ENCODE results near the gene RPL3. TPM values are rescaled to one million over a fixed set of nuclear protein-coding genes. Genes with fewer than 3 reads are reported as not detected.

Gene RPL3
- total and polyA plus RNA-seq, 4 donors = 580 to 1,767 (median 1,184) TPM

DNA sequence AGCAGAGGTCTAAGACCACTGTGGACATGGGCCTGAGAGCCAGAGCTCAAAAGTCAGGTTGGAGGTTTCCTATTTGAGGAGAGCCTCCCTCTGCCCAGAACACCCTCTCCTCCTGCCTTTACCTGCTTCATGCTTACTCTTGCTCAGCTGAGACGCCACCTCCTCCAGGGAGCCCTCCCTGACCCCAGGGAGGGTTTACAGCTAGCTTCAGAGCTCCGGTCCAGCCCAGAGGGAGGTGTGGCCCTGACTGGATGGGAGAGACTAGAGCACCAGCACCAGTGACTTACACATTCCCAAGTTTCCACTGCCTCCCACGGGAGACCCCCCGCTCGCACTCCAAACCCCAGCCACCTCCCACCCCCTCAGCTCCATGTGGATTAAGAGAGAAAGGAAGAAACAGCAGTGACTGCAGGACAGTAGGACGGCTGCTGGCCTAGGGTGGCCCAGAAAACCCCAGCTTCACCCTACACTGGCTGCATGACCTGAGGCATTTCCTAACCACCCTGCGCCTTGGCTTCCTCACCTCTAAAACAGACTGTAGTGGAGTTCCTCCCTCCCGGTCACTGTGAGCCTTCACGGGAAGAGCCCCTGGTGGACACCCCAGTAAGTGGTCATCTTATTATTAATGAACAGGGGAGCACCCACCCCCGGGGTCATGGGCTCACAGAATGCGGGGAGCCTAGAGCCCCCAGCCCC lies 50.2 kb downstream of the RPL3 start:
- no peak overlapping the region for H3K9ac ChIP-seq (ENCODE audit: low read depth in 1 of 2, low read length in 2 of 2)
- no peaks in the 10 kb centered on the region for H3K27me3 ChIP-seq (ENCODE audit: control insufficient read depth in 4 of 4, insufficient read depth in 4 of 4, low read length in 3 of 4)
- 89% methylated on average over 11 of the region's 11 CpGs for WGBS
- H3K27ac ChIP-seq (ENCODE audit: low read depth in 1 of 2, low read length in 2 of 2) = no peak overlapping the region
- H3K4me1 ChIP-seq (ENCODE audit: control insufficient read depth in 4 of 4, insufficient read depth in 4 of 4, low read length in 3 of 4) = no peaks in the 10 kb centered on the region
- DNase-seq (ENCODE audit: low spot score) = no peak
- no peaks in the 10 kb centered on the region for H3K9me3 ChIP-seq (ENCODE audit: control insufficient read depth in 4 of 4, low read length in 3 of 4)
- H3K36me3 ChIP-seq (ENCODE audit: control insufficient read depth in 4 of 4, insufficient read depth in 3 of 4, low read depth in 1 of 4, low read length in 3 of 4) = no peaks in the 10 kb centered on the region
- TF ChIP-seq, protein P1, sequence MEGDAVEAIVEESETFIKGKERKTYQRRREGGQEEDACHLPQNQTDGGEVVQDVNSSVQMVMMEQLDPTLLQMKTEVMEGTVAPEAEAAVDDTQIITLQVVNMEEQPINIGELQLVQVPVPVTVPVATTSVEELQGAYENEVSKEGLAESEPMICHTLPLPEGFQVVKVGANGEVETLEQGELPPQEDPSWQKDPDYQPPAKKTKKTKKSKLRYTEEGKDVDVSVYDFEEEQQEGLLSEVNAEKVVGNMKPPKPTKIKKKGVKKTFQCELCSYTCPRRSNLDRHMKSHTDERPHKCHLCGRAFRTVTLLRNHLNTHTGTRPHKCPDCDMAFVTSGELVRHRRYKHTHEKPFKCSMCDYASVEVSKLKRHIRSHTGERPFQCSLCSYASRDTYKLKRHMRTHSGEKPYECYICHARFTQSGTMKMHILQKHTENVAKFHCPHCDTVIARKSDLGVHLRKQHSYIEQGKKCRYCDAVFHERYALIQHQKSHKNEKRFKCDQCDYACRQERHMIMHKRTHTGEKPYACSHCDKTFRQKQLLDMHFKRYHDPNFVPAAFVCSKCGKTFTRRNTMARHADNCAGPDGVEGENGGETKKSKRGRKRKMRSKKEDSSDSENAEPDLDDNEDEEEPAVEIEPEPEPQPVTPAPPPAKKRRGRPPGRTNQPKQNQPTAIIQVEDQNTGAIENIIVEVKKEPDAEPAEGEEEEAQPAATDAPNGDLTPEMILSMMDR (IDR thresholded peaks at IDR 0.05; ENCODE audit: low read depth, low read length, missing input control) = peak; percentile 4
- TF ChIP-seq HNF4G (IDR thresholded peaks at IDR 0.05) (no peak), HNF4A (conservative IDR thresholded peaks at IDR 0.05) (no peak), GABPA (IDR thresholded peaks at IDR 0.05 in 1 of 2, conservative IDR thresholded peaks at IDR 0.05 in 1 of 2) (no peak)
- H3K4me3 ChIP-seq (ENCODE audit: low read depth in 1 of 3, low read length in 3 of 3) = no peak overlapping the region

DNA sequence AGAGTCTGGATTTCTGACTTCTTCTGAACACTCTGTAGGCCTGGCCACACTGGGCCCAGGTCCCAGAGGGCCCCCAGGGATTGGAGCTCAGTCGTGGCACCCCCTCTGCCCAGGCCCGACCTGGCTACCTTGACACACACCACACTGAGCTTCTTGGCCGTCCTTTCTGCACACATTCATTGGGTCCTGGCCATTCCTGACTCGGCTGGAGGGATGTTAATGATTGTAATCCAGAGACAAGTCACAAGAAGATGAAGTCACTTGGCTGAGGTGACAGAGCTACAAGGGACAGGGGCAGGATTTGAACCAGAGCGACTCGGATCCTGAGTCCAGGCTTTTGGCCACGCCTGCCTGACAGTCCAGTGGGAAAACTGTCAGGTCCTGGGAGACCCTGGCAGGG lies 50.8 kb downstream of the RPL3 start:
- TF ChIP-seq FOXA1 (IDR thresholded peaks at IDR 0.05) (no peak), EGR1 (IDR thresholded peaks at IDR 0.05; ENCODE audit: low read depth in 2 of 2) (no peak), YY1 (IDR thresholded peaks at IDR 0.05) (no peak), RXRA (IDR thresholded peaks at IDR 0.05) (no peak), JUND (IDR thresholded peaks at IDR 0.05) (no peak), FOXA2 (IDR thresholded peaks at IDR 0.05) (no peak), HNF4G (IDR thresholded peaks at IDR 0.05) (no peak), RAD21 (IDR thresholded peaks at IDR 0.05) (no peak)
- TF ChIP-seq, protein P2, sequence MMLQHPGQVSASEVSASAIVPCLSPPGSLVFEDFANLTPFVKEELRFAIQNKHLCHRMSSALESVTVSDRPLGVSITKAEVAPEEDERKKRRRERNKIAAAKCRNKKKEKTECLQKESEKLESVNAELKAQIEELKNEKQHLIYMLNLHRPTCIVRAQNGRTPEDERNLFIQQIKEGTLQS (IDR thresholded peaks at IDR 0.05) = no peak
- TF ChIP-seq, protein P3, sequence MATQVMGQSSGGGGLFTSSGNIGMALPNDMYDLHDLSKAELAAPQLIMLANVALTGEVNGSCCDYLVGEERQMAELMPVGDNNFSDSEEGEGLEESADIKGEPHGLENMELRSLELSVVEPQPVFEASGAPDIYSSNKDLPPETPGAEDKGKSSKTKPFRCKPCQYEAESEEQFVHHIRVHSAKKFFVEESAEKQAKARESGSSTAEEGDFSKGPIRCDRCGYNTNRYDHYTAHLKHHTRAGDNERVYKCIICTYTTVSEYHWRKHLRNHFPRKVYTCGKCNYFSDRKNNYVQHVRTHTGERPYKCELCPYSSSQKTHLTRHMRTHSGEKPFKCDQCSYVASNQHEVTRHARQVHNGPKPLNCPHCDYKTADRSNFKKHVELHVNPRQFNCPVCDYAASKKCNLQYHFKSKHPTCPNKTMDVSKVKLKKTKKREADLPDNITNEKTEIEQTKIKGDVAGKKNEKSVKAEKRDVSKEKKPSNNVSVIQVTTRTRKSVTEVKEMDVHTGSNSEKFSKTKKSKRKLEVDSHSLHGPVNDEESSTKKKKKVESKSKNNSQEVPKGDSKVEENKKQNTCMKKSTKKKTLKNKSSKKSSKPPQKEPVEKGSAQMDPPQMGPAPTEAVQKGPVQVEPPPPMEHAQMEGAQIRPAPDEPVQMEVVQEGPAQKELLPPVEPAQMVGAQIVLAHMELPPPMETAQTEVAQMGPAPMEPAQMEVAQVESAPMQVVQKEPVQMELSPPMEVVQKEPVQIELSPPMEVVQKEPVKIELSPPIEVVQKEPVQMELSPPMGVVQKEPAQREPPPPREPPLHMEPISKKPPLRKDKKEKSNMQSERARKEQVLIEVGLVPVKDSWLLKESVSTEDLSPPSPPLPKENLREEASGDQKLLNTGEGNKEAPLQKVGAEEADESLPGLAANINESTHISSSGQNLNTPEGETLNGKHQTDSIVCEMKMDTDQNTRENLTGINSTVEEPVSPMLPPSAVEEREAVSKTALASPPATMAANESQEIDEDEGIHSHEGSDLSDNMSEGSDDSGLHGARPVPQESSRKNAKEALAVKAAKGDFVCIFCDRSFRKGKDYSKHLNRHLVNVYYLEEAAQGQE (IDR thresholded peaks at IDR 0.05) = no peak
- TF ChIP-seq, protein P4, sequence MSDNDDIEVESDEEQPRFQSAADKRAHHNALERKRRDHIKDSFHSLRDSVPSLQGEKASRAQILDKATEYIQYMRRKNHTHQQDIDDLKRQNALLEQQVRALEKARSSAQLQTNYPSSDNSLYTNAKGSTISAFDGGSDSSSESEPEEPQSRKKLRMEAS (IDR thresholded peaks at IDR 0.05) = no peak
- TF ChIP-seq, protein P1 (IDR thresholded peaks at IDR 0.05; ENCODE audit: low read depth, low read length, missing input control) = no peak
- WGBS = 88% methylated on average over 7 of the region's 7 CpGs
- Histone ChIP-seq H3K27me3 (ENCODE audit: control insufficient read depth in 4 of 4, insufficient read depth in 4 of 4, low read length in 3 of 4) (no peaks in the 10 kb centered on the region), H3K9ac (ENCODE audit: low read depth in 1 of 2, low read length in 2 of 2) (no peak overlapping the region), H3K9me3 (ENCODE audit: control insufficient read depth in 4 of 4, low read length in 3 of 4) (no peaks in the 10 kb centered on the region), H3K36me3 (ENCODE audit: control insufficient read depth in 4 of 4, insufficient read depth in 3 of 4, low read depth in 1 of 4, low read length in 3 of 4) (no peaks in the 10 kb centered on the region), H3K4me3 (ENCODE audit: low read depth in 1 of 3, low read length in 3 of 3) (no peak overlapping the region), H3K4me1 (ENCODE audit: control insufficient read depth in 4 of 4, insufficient read depth in 4 of 4, low read length in 3 of 4) (no peaks in the 10 kb centered on the region), H3K27ac (ENCODE audit: low read depth in 1 of 2, low read length in 2 of 2) (no peak overlapping the region)
- no peak for DNase-seq (ENCODE audit: low spot score)
